ENCODE results near the gene CFI. TPM values are rescaled to one million over a fixed set of nuclear protein-coding genes. Genes with fewer than 3 reads are reported as not detected.

CFI gene
- total and polyA plus RNA-seq, 9 of the 15 experiments (the other 6 are each of a cell fraction or from before 2014, with no cell fraction given), result 0.30 to 8.4 (median 0.95) TPM

- BruUV-seq (replicated peaks), result no TSS peak
- in situ Hi-C loops (cut with MboI), result no loop called here
- intact Hi-C loops (cut with micrococcal nuclease), result no loop called here
These were observed 48.8 kb upstream of the CFI start for GRCh38 chr4:109850601-109851000.

More at GRCh38 chr4:109850601-109851000, 48.8 kb upstream of the CFI start:
- H3K4me3 ChIP-seq, result no peak overlapping the region
- no peaks in the 10 kb centered on the region for H4K20me1 ChIP-seq (replicated peaks; ENCODE audit: control insufficient read depth, insufficient read depth, low read length)
- ATAC-seq, result no peak
- ChIA-PET POLR2A (no interaction called here), CTCF (ENCODE audit: low intra/inter-chr PET ratio) (no interaction called here)
- H3K79me2 ChIP-seq (ENCODE audit: control insufficient read depth, insufficient read depth, low read length), result no peaks in the 10 kb centered on the region
- no peak overlapping the region for H3K4me2 ChIP-seq (ENCODE audit: insufficient read depth, low read length)
- H3K9me1 ChIP-seq (ENCODE audit: control insufficient read depth, insufficient read depth, low read length), result peaks cover 2% of the 10 kb centered on the region
- no peaks in the 10 kb centered on the region for H3K4me1 ChIP-seq (replicated peaks in 1 of 2; ENCODE audit: control insufficient read depth in 2 of 2, insufficient read depth in 2 of 2, low read length in 2 of 2)
- no peak overlapping the region for H3K9ac ChIP-seq (ENCODE audit: insufficient read depth in 1 of 2, low read depth in 2 of 2, low read length in 2 of 2)
- no peak overlapping the region for H3K27ac ChIP-seq (ENCODE audit: extremely low read depth, low read depth, low read length)
- no peaks in the 10 kb centered on the region for H3K36me3 ChIP-seq (ENCODE audit: control insufficient read depth, insufficient read depth, low read length)
- WGBS (ENCODE audit: insufficient coverage, low coverage, missing lambda C conversion rate), result 9% methylated on average over 5 of the region's 5 CpGs
- FAIRE-seq, result no peak
- no peak for DNase-seq (ENCODE audit: extremely low read depth in 1 of 4, low spot score in 3 of 4)
- H3K9me3 ChIP-seq (replicated peaks; ENCODE audit: control insufficient read depth, insufficient read depth, low read depth, low read length), result no peaks in the 10 kb centered on the region
- no peak overlapping the region for H2AFZ ChIP-seq (ENCODE audit: low read depth, low read length)
- no peak for TF ChIP-seq NONO (IDR thresholded peaks at IDR 0.05; ENCODE audit: low read depth in 2 of 2, low read length in 1 of 2)
- no peak for TF ChIP-seq LEF1 (IDR thresholded peaks at IDR 0.05)
- no peak for TF ChIP-seq EP400 (IDR thresholded peaks at IDR 0.05)
- TF ChIP-seq, protein P1, sequence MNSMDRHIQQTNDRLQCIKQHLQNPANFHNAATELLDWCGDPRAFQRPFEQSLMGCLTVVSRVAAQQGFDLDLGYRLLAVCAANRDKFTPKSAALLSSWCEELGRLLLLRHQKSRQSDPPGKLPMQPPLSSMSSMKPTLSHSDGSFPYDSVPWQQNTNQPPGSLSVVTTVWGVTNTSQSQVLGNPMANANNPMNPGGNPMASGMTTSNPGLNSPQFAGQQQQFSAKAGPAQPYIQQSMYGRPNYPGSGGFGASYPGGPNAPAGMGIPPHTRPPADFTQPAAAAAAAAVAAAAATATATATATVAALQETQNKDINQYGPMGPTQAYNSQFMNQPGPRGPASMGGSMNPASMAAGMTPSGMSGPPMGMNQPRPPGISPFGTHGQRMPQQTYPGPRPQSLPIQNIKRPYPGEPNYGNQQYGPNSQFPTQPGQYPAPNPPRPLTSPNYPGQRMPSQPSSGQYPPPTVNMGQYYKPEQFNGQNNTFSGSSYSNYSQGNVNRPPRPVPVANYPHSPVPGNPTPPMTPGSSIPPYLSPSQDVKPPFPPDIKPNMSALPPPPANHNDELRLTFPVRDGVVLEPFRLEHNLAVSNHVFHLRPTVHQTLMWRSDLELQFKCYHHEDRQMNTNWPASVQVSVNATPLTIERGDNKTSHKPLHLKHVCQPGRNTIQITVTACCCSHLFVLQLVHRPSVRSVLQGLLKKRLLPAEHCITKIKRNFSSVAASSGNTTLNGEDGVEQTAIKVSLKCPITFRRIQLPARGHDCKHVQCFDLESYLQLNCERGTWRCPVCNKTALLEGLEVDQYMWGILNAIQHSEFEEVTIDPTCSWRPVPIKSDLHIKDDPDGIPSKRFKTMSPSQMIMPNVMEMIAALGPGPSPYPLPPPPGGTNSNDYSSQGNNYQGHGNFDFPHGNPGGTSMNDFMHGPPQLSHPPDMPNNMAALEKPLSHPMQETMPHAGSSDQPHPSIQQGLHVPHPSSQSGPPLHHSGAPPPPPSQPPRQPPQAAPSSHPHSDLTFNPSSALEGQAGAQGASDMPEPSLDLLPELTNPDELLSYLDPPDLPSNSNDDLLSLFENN (IDR thresholded peaks at IDR 0.05; ENCODE audit: low read depth in 2 of 2, low read length in 2 of 2), result no peak
- no peak for TF ChIP-seq STAT5A (IDR thresholded peaks at IDR 0.05; ENCODE audit: borderline replicate concordance, low read length)
- H3K27me3 ChIP-seq (ENCODE audit: control insufficient read depth in 2 of 2, insufficient read depth in 2 of 2, low read length in 2 of 2), result no peaks in the 10 kb centered on the region; a peak in 2 of 5 replicates

Data from K562 (cell line).